GM21529 (cell line): ENCODE data around the gene SRSF6.
"Not testable (repeated sequence)": the region's sequence is repeated elsewhere in the genome, so short reads cannot be mapped to it uniquely, and the experiment has no call there.

Experiments used
- ATAC-seq: cut with Tn5 transposase; IDR thresholded peaks from one replicate; pipeline ENCODE4 v1.9.1; 2021; ENCODE audit not compliant: unreplicated experiment

SRSF6 gene

GRCh38 chr20:43457640-43458421, at the start of gene SRSF6:
Gene SRSF6 (plus strand): TSS chr20:43457896. CDS start chr20:43458034, 138 bp downstream.
- ATAC-seq: peak; percentile 85

- ATAC-seq: no peak
These were observed 48.7 kb upstream of the SRSF6 start for GRCh38 chr20:43408848-43409576.

- no peak for ATAC-seq
These were observed 48.2 kb upstream of the SRSF6 start for GRCh38 chr20:43409577-43409913.

GRCh38 chr20:43415661-43416430, 41.9 kb upstream of the SRSF6 start:
- ATAC-seq: no peak

GRCh38 chr20:43416591-43417228, 41.0 kb upstream of the SRSF6 start:
- ATAC-seq: no peak

GRCh38 chr20:43420192-43420591, 37.5 kb upstream of the SRSF6 start:
- no peak for ATAC-seq

- not testable (repeated sequence) for ATAC-seq
These were observed 36.8 kb upstream of the SRSF6 start for GRCh38 chr20:43420913-43421312.

GRCh38 chr20:43426172-43426571, 31.5 kb upstream of the SRSF6 start:
- ATAC-seq: no peak

- no peak for ATAC-seq
These were observed 27.2 kb upstream of the SRSF6 start for GRCh38 chr20:43430265-43431133.

- no peak for ATAC-seq
These were observed 26.6 kb upstream of the SRSF6 start for GRCh38 chr20:43431134-43431519.

- ATAC-seq: no peak
These were observed 25.2 kb upstream of the SRSF6 start for GRCh38 chr20:43432498-43432897.

GRCh38 chr20:43433250-43433854, 24.3 kb upstream of the SRSF6 start:
- ATAC-seq: no peak

- ATAC-seq: no peak
These were observed 23.1 kb upstream of the SRSF6 start for GRCh38 chr20:43434565-43434964.

GRCh38 chr20:43438578-43439316, 18.9 kb upstream of the SRSF6 start:
- ATAC-seq: peak; percentile 90

- ATAC-seq: no peak
These were observed 17.2 kb upstream of the SRSF6 start for GRCh38 chr20:43440531-43440930.

GRCh38 chr20:43442282-43442880, 15.3 kb upstream of the SRSF6 start:
- ATAC-seq: no peak

- no peak for ATAC-seq
These were observed 13.6 kb upstream of the SRSF6 start for GRCh38 chr20:43444107-43444506.

GRCh38 chr20:43446361-43446879, 11.3 kb upstream of the SRSF6 start:
- no peak for ATAC-seq

GRCh38 chr20:43448431-43448747, 9.3 kb upstream of the SRSF6 start:
- not testable (repeated sequence) for ATAC-seq
